ENCODE results near the gene CMSS1. TPM values are rescaled to one million over a fixed set of nuclear protein-coding genes. Genes with fewer than 3 reads are reported as not detected.

The CMSS1 gene
- total RNA-seq, 1 donor from 2014 or later: 28.4 TPM

DNA sequence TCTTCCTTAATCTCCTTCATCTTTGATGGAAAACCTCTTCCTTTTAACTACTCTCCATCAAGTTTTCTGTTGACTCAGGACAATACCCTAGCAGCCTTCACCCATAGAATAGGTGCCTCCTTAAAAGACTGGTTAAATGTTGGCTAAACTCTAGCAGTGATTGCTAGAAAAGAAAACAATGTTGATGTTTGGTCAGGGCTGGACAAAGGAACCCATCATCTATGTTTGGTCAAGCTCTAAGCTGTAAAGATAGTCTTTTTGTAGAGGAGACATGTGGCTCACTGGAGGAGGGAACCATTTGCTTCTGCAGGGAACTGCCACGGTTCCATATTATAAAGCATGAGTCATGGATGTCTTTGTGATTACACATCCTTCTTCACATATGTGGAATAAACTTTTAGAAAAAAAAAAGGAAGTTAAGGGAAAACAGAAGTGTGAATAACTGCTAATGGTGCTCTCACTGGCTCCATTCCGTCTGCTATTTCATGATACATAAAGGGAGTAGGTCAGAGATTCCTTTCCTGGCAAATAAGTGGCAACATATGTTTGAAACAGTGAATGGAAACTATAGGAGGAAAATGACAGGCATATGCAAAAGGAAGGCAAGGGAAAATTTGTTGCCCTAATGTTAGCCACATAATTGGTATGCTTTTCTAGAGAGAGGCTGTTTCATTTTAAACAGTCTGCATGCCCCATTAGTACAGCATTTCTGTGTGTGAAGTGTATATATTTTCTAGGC is 78.2 kb downstream of the CMSS1 start:
- TF ChIP-seq, protein P1, sequence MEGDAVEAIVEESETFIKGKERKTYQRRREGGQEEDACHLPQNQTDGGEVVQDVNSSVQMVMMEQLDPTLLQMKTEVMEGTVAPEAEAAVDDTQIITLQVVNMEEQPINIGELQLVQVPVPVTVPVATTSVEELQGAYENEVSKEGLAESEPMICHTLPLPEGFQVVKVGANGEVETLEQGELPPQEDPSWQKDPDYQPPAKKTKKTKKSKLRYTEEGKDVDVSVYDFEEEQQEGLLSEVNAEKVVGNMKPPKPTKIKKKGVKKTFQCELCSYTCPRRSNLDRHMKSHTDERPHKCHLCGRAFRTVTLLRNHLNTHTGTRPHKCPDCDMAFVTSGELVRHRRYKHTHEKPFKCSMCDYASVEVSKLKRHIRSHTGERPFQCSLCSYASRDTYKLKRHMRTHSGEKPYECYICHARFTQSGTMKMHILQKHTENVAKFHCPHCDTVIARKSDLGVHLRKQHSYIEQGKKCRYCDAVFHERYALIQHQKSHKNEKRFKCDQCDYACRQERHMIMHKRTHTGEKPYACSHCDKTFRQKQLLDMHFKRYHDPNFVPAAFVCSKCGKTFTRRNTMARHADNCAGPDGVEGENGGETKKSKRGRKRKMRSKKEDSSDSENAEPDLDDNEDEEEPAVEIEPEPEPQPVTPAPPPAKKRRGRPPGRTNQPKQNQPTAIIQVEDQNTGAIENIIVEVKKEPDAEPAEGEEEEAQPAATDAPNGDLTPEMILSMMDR (conservative IDR thresholded peaks at IDR 0.05; ENCODE audit: low read depth, low read length): no peak
- DNase-seq (ENCODE audit: low read depth): peak; percentile 48
- H3K4me3 ChIP-seq (ENCODE audit: low read depth, low read length): no peak overlapping the region

DNA sequence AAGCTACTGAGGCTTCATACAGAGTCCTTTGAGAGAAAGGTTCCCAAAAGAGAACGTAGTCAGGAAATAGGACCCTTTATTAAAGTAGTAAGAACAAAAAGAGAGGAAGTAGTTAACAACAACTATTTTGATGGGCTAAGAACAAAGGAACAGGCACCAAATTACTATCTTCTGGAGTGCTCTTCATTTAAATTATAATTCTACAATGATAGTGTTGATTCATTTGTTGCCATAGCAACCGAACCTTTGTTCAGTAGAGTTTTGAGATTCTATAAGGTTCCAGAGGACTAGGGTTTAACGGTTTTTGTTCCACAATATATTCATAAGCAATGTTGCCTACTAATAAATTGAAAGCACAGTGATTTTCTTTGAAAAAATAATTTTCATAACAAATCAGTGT is 78.8 kb downstream of the CMSS1 start:
- H3K4me3 ChIP-seq (ENCODE audit: low read depth, low read length): no peak overlapping the region
- TF ChIP-seq, protein P1 (conservative IDR thresholded peaks at IDR 0.05; ENCODE audit: low read depth, low read length): no peak
- DNase-seq (ENCODE audit: low read depth): no peak

DNA sequence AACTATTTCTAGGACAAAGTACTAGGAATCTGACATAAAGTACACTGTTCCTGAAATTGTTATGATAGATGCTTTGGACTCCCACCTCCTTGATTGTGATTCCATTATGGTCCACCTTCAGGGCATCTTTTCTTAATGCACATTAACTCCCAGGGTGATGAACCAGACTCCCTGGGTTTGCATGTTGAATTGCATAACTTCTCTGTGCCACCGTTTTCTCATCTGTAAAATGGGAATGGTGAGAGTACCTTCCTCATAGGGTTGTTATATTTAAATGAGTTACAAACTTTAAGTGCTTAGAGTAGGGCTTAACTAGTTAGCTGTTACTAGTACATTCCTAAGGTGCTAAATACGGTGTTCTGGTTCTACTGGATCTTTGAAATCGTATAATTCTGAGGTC is 81.9 kb downstream of the CMSS1 start:
- DNase-seq (ENCODE audit: low read depth): no peak
- TF ChIP-seq, protein P1 (conservative IDR thresholded peaks at IDR 0.05; ENCODE audit: low read depth, low read length): no peak
- H3K4me3 ChIP-seq (ENCODE audit: low read depth, low read length): no peak overlapping the region

DNA sequence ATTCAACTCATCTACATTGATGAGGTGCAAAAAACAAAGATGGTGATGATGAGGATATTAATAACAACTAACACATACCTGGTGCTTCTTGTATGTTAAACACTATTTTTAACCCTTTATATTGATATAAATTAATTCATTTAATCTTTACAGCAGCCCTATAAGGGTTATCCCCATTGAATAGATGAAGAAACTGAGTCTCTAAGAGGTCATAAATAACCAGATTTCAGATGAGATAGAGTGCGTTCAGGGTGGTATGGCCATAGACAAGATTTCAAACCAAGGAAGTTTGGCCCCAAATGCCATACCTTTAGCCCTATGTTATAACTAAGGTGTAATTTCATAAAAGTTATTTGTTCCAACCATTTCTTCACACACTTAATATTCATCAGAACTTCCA is 82.6 kb downstream of the CMSS1 start:
- no peak for DNase-seq (ENCODE audit: low read depth)
- TF ChIP-seq, protein P1 (conservative IDR thresholded peaks at IDR 0.05; ENCODE audit: low read depth, low read length): no peak
- no peak overlapping the region for H3K4me3 ChIP-seq (ENCODE audit: low read depth, low read length)

DNA sequence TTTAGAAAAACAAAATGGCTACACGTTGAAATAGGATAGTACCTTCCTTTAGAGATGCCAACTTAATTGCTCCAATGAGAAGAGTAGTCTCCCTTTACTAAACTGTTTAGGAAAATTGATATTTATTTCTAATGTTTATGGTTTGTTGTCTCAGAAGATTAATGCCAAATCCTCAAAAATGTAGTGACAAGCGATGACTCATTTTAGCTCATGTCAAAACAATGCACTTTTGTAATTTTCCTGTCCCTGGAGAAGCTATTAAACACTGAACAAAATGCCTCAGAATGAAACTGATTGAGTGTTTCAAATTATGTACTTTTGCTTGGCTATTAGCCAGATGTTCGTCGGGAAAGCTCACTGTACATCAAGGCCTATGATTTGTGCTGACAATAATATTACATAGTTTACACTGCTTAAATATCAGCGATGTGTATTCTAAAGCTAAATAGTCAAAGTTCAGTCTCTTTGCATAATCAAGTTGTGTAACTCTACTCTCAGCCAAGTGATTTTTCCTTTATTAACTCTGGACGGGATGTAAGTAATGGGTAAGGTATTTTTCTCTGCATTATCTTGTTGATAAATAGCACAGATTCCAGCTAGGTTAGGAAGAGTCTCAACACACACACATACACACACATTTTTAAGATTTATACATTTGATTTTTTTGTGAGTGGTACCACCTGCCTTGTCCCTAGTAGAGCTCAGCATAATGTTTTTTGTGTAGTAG is 83.7 kb downstream of the CMSS1 start:
- no peak overlapping the region for H3K4me3 ChIP-seq (ENCODE audit: low read depth, low read length)

DNA sequence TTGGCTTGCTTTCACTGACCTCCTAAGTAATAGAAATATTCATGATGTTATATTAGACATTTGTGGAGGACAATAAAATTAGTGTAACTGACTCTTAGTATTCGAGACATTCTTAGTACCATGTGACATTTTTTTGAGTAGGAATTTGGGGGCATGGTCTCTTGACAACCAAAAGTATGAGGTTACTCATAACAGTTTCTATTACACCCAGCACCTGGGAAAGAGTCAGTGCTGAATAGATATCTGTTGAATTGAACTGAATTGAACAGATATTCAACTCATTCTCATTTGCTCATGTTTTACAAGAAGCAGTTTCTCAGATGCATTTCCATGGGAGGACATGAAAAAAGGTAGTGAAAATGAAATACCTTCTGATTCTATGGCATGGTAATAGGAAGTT is 84.4 kb downstream of the CMSS1 start:
- no peak overlapping the region for H3K4me3 ChIP-seq (ENCODE audit: low read depth, low read length)
- TF ChIP-seq, protein P1 (conservative IDR thresholded peaks at IDR 0.05; ENCODE audit: low read depth, low read length): no peak
- peak; percentile 33 for DNase-seq (ENCODE audit: low read depth)

More for the DNA sequence above, 83.7 kb downstream of the CMSS1 start:
- peak; percentile 86 for DNase-seq (ENCODE audit: low read depth)
- TF ChIP-seq, protein P1 (conservative IDR thresholded peaks at IDR 0.05; ENCODE audit: low read depth, low read length): no peak

Measured in epithelial cell of proximal tubule (primary cell).